Left forelimb (tissue), 1 donor: ENCODE data around the gene CSTB.
A peak's percentile ranks its signal among the peaks of the same experiment; 100 is the strongest.
"Not testable (repeated sequence)": the region's sequence is repeated elsewhere in the genome, so short reads cannot be mapped to it uniquely, and the experiment has no call there.

ENCODE experiments used
- DNase-seq: peaks from one replicate; pipeline ENCODE4 v3.0.0-alpha.2; 2018; ENCODE audit warnings: low spot score

Gene CSTB, protein sequence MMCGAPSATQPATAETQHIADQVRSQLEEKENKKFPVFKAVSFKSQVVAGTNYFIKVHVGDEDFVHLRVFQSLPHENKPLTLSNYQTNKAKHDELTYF

DNA sequence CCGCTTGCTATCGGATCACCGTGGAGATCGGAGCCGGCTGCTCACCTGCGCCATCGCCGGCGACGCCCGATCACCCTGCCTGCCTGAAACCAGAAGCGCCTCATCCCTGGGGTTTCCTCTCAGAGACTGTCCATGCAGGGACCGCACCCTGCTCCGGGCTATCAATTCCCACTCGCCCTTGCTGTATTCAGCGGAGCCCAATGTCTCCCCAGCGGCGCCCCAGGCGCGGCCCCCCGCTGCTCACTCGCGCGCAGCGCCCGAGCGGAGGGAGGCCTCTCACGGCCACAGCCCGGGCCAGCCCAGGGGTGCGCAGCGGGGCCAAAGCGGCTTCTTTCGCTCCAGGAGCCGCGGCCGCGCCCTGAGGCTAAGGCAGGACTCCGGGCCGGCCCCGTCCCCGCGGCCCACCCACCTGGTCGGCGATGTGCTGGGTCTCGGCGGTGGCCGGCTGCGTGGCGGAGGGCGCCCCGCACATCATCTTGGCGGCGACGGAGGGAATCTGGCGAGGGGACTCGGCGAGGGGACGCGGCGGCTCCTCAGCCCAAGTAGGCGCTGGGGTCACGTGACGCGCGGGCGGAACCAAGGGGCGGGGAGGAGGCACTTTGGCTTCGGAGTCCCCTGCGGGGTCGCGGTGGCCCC is at the start of gene CSTB:
CSTB (minus strand) TSS at position 514 of the 636 bp plus-strand sequence; CDS start at position 475, 39 bp downstream.
- peak; percentile 88 for DNase-seq

DNA sequence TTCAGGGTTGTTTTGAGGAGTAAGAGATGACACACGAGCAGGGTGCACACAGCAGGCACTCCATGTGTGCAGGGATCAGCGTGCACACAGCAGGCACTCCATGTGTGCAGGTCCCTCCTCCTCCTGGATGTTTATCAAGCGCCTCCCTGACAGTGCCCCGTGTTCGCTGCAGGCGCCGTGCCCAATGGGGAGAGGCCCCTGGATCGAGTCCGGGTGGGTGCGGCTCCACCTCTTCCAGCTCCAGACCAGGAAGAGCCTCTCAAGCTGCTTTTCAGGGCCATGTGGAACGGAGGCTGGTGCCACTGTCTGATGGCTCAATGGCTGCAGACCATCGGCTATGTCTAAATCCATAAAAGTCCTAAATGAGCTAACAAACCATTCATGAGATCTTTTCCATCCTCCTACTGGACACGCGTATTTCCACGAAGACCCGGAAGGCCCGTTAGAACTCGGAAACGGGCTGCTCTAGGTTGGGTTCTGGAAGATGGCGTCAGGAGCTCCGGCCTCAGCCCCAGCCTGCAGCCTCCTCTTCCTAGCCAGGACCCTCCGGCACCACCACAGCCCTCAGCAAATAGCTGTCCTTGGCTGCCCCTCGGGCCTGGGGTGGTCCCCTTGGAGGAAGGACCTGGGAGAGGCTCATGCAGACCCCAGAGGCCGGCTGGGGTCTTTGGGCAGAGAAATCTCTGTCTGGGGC is 49.3 kb upstream of the CSTB start:
- DNase-seq = peak; percentile 63

DNA sequence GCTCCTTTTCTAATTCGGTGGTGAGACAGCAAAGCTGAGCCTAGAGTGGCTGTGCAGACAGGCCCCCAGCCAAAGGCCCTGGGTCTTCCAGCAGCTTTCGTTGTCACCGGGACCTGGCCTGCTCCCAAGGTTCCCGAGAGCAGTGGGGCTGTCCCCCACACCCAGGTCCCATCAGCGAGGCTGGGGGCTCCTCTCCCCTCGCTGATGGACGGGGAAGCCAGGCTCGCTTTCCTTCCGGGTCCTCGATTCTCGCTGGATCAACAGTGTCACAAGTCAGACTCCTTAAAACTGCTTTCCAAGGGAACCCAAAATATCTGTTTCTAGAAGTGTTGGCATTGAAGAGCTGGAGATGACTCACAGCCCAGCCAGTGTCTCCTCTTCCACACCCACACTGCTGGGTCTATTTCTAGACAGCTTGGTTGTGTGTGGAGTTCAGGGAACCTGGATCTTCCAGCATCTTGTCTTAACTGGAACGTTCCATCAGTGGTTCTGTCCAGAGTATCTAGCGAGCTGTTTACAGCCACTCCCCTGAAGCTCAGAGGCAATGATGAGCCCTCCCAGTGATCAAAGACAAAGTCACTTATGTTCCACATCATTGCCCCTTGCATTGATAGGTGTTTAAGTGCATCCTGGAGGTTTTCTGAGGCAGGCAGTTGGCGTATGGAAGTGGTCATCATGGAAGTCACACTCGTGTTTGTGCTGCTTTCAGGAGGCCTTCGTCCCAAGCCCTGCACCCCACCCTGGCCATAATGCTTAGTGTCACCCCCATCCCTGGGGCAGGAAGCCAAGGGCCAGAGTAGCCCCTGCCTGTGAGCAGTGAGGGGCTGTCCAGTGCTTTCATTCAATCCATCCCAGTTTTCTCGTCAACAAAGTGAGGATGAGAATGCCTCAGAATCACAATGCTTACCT is 48.5 kb upstream of the CSTB start:
- peak; percentile 37 for DNase-seq

DNA sequence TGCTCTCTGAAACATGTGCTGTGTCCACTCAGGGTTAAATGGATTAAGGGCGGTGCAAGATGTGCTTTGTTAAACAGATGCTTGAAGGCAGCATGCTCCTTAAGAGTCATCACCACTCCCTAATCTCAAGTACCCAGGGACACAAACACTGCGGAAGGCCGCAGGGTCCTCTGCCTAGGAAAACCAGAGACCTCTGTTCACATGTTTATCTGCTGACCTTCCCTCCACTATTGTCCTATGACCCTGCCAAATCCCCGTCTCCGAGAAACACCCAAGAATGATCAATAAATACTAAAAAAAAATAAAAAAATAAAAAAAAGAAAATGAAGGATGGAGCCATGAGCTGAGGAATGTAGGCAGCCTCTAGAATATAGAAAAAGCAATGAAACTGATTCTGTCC is 46.6 kb upstream of the CSTB start:
- not testable (repeated sequence) for DNase-seq

DNA sequence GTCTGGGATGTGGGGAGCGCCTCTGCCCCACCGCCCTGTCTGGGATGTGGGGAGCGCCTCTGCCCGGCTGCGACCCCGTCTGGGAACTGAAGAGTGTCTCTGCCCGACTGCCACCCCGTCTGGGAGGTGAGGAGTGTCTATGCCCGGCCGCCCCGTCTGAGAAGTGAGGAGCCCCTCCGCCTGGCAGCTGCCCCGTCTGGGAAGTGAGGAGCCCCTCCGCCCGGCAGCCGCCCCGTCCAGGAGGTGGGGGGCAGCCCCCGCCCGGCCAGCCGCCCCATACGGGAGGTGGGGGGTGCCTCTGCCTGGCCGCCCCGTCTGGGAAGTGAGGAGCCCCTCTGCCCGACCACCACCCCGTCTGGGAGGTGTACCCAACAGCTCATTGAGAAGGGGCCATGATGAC is 46.1 kb upstream of the CSTB start:
- DNase-seq = not testable (repeated sequence)

DNA sequence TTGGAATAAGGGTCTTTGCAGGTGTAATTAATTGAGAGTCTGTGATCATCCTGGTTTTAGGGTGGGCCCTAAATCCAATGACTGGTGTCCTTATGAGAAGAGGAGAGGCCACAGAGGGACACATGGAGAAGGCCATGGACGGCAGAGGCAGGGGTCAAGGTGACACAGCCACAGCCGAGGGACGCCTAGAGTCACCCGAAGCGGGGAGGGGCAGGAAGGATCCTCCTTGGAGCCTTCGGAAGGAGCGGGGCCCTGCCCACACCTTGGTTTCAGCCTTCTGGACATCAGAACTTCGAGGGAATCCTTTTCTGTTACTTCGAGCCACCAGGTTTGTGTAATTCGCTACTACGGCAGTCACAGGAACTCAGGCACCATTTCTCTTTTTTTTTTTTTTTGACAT is 44.4 kb upstream of the CSTB start:
- DNase-seq = no peak

DNA sequence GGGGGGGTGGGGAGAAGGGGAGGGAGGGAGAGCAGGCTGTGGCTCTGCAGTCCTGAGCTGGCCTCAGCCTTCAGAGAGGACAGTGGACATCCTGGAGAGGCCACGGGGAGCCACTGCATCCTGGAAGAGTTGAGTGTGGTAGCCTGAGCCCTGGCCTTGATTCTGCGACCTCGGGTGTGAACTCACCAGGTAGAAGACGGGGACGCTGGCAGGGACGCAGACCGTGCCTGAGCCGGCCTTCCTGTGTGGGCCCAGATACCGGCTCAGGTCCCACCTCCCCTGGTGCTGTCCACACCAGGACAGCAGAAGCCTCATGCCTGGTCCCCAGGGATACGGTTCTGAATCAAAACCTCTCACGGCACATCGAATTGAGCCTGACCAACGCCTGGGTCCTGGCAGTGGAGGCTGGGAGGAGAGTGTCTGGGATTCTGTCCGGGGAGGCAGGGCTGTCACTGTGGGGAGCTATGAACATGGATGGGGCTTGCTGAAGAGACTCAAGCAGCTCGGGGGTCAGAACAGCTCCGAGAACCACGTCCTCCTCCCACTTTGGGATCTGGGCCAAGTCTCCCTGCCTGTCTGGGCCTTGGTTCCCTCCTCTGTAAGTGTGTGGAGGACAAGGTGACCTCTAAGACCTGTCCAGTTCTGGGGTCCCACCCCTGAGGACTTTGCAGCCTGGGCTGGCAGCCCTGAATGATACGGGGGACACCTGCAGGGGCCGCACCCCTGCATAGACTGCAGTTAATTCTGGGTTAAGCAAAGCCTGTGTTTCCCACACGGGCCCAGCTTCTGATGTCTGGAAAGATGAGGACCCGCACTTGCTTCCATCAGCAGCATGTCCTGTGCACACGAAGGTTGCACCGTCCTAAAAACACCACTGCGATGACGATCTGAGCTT is 43.6 kb upstream of the CSTB start:
- no peak for DNase-seq

DNA sequence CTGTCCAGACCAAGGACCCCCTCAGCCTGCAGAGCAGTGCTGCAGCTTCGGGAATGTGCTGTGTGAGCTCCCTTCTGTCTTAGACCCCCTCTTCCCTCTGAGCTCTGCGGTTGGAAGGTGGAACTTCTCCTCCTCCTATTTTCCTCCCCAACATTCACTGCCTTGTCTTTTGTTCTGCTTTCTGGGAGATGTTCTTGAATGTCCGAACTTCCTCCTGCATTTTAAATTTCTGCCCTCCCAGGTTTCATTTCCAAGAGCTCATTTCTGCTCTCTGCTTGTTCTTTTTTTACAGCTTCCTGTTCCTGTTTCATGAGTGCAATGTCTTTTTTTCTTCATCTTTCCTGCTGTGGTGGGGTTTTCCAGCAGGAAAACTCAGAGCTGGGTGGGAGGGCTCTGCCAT is 42.6 kb upstream of the CSTB start:
- DNase-seq = no peak

DNA sequence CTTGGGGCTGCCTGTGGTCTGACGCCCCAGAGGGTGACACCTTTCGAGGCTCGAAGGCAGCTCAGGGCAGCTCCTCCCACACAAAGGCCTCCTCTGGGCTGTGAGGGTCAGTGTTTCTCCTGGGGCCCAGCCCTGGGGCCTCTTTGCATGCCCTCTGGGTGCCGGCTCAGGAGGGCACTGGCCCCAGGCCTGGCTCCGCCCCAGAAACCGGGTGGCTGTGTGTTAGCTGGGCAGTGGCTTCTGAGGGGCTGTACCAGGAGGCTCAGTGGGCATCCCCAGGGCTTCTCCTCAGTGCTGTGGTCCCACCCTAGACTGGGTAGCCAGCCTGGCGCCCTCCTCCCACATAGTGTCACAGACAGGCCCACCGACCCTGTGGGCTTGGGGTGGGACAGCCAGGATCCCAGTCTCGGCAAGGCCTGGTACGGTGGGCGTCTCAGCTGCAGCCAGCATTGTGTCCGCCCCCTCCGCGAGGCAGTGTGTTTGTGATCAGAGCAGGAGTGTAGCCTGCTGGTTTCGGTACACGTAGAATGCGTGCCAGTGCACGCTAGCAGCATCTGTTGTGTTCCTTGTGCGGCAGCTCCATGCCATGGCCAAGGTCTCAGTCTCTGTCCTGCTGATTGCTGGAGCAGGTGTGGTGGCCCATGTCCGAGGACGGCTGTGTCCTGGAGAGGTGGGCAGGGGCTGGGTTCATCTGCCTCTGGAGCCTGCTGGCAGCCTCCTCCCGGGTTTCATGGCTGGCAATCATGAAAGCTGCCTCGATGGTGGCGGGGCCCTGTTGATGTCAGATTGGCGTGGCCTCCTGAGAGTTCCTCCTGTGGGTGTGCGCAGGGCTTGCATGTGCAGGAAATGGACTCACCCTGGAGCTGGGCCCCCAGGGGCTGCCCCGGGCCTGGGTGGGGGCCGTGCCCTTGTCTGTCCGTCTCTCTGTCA is 41.3 kb upstream of the CSTB start:
- DNase-seq = no peak

DNA sequence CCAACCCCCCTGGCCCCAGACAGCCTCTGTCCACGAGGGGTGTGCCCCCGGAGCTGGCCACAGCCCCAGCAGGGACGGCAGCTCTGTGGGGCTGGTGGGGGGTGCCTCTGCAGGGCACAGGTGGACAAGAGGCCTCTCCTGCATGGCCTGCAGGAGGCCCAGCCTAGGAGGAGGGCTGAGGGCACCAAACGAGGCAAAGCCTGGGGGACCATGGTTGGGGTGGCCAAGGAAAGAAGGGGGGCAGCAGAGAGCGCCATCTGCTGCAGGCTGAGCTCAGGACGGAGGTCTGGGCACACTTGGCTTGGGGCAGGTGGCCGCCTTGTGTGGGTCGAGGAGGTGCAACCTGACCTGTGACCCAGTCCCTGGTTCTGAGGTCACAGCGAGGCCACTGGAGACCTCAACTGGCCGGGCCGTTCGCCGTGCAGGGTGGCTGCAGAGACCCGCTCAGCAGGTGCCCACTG is 40.5 kb upstream of the CSTB start:
- no peak for DNase-seq

DNA sequence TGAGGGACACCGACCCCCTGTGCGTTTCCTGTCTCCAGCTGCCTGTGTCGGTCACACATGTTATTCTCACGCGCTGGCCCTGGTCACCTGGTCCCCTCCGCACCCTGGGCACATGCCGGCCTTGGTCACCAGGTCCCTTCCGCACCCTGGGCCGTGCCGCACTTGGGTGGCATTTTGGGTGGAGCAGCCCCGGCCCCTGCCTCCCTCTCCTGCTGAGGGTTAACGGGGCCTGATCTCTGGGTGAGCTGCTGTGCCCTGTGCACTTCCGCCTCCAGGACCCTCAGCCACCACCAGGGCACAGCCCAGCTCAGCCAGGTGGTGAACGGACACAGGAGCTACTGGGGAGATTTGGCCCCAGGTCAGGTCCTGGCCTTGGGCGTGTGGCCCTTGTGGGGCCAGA is 39.9 kb upstream of the CSTB start:
- no peak for DNase-seq

DNA sequence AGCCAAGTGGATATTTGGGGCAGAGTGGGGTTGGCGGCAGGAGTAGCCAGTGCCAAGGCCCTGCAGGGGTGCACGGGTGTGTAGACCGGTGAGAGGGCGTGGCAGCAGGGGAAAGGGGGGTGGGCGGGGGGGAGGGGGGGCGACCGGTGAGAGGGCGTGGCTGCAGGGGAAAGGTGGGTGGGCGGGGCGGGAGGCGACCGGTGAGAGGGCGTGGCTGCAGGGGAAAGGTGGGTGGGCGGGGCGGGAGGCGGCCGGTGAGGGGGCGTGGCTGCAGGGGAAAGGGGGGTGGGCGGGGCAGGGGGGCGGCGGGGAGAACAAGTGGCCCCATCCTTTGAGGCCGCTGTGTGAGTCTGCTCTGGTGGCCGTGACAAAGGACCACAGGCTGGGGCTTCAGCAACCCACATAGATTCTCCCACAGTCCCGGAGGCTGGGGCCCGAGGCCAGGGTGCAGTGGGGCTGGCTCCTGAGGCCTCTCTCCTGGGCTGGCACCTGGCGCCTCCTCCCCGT is 39.1 kb upstream of the CSTB start:
- DNase-seq = no peak

DNA sequence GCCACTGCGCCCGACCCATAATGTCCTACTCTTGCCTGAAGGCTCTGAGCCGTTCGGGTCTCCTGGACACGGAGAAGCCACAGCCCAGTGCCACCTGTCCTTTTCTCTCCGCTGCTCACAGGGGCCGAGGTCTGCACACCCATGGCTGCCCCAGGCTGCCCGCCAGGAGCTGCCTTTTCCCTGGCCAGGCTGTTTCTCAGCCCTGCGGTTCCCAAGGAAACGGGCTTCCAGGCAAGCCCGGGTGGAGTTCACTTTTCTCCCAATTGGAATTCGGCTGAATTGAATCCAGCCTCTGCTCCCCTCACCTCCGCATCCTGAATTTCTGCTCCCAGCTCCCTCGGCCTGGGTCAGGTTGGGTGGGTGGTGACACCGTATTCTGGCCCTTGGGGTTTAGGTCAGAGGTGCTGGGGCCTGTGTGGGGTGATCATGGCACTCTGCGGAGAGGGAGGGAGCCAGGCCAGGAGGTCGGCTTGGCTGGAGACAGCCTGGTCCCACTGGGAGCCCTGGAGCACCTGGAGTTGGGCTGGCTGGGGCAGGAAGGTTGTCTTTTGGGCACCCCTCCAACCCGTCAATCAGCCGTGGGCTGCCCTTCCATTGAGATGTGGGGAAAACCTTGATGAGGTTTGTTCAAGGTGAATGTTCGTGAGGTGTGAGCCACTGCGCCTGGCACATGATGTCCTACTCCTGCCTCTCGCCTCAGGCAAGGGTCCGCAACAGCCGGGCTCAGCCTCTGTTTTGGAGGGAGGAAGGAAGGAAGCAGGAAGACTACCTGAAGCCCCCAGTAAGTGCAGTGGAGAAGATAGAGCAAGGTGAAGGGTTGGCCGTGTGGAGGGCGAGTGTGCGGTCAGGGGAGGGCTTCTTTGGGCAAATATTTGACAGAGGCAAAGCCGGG is 38.4 kb upstream of the CSTB start:
- DNase-seq = no peak

DNA sequence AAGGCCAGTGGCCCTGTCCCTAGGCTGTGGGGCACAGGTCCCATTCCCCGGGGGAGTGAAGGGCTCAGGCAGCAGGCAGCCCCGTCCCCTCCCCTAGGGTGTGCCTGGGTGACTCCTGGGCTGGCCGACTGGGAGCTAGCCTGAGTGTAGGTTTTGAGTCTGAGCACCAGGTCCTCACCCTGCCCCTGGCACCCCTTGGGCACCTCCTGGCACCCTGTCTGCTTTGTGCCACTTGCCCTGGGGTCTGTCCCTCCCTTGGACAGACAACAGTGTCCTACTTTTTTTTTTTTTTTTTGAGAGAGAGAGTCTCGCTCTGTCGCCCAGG is 37.5 kb upstream of the CSTB start:
- no peak for DNase-seq

DNA sequence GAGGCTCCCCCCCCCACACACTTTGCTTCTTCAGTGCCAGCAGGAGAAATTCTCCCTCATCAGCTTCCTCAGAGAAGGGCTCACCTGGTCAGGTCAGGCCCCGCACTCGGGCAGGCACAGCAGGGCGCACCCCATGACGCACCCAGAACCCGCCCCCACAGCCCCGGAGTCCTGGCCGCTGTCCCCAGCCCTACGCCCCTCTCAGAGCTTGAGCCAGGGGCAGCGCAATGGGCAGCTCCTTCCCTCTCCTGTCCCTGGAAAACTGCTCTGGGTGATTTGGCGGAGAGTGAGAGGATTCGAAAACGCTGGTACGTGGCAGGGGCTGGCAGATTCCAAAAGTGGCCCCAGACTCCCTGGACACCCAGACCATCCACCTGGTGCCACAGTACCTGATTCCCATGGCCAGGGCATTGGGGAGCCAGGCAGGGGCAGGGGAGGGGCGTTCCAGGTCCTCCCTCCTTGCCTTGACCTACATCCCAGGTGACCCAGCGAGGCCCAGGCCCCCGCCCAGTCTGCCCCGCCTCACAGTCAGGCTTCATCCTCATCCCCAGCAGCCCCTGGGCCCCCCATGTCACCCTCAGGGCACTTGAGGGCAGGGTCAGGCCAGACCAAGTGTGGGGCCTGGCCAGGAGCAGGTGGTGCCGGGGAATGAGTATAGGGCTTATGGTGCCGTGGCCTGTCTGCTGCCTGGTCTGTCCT is 37.0 kb upstream of the CSTB start:
- no peak for DNase-seq

DNA sequence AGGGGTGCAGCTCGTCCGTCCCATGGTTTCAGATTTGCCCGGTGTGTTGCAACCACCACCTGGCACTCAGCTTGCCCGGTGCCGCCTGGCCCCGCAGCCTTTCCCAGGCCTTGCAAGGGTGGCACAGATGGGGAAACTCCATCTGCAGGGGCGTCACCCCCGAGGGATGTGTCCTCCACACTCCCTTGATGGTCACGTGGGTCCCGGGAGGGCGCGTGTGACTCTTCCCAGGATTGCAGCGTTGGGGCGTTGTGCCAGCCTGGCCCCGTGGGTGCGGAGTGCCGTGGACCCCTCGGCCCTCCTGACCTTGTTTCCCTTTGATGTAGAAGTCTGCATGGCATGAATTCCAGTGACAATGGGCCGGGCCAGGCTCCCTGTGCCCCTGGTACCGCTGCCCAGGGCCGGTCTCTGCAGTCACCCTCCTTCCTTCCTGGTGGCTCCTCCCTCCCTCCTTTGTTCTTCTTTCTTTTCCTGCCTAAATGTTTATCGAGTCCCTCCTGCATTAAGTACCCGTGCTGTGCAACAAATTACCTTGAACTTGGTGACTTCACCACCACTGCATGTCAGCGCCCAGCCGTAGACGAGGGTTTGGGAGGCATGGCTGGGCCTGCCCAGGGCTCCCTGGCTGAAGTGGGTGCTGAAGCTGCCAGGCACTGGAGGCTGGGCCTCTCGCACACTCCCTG is 36.2 kb upstream of the CSTB start:
- DNase-seq = no peak

DNA sequence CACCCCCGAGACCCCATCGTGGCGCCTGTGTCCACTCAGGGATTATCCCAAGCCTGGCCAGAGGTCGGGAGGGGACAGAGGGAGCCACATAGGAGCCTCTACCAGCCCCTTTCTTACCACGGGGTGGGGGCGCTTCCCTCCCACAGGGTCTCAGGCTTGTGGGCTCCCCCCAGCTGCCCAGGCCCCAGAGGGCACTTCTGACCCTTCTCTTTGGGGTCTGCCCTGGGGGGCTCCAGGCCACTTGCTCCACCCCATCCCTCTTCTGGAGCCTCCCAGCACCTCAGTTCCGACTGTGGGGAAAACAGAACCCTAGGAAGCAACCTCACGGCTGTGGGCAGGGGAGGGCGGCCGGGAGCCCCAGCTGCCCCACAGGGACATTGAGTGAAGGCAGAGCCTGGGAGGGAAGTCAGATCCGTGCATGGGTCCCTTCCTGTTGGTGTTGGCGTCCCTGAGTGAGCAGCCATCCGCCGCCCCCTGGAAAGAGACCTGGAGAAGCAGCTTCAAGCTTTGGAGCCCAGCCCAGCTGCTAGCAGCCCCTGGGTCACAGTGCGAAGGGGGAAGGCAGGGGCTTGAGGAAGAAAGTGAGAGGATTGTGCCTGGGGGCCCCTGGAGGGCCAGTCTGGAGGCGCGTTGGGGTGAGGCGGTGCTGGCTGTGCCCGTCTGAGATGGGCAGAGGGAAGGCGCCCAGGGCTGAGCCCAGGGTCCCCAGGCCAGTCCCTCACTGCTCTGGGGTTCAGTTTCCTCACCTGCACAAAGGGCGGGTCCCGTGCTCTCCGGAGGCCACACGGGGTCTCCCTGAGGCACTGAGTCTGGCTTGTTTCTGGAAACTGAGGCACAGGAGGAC is 35.4 kb upstream of the CSTB start:
- no peak for DNase-seq
